GM18520 (cell line): Measurements from ENCODE around the gene CDH13.

Experiments
- ATAC-seq: cut with Tn5 transposase; IDR thresholded peaks from one replicate; pipeline ENCODE4 v1.9.1; 2021; ENCODE audit not compliant: unreplicated experiment

Gene CDH13

DNA sequence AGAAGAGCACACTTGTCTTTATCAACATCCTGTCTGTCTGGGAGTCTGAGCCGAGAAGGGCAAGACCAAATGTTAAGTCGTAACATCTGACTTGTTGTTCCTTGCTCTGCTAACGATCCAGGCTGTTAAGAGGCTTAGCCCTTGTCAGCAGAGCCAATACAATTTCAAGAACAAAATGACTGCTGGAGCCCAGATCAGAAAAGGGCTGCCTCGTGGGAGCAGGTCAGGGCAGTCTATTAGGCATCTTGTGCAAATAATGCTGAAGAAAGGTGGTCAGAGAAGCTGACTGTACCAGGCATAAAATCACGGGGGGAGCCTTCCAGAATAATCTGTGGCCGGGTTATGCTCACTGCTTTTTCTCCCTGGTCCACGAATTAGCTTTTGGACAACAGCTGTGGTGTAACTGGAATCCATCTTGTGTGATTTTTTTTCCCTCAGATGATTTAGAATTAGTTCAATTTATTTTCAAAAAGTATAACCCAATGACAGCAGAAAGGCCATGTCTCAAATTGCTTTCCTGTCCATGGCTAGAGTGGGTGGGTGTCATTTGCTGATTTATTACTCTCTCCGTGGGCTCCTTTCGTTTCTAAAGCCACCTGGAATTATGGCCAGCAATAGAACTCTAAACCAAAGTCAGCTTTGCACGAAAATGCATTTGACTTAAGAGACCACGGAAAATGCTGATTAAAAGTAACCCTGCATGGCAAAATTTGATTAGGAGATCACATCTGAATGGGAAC, 959.9 kb downstream of the CDH13 start:
- ATAC-seq: no peak

DNA sequence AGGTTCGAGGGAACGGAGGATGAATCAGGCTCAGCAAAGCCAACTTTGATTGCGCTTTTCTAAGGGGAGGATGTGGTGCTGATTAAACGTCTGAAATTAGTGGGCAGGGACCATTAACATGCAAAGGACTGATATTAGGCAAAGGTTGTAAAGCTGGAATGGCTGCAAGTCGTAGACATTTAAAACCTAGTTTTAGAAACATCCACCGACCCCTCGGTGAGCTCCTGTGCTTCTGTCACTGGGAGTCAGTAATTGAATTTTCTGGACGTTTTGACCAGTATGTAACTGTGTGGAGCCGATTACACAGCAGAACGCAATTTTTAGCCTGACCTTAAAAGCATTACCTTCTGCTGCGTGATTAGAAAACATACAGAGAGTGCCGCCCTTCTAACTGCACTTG, 960.4 kb downstream of the CDH13 start:
- no peak for ATAC-seq

DNA sequence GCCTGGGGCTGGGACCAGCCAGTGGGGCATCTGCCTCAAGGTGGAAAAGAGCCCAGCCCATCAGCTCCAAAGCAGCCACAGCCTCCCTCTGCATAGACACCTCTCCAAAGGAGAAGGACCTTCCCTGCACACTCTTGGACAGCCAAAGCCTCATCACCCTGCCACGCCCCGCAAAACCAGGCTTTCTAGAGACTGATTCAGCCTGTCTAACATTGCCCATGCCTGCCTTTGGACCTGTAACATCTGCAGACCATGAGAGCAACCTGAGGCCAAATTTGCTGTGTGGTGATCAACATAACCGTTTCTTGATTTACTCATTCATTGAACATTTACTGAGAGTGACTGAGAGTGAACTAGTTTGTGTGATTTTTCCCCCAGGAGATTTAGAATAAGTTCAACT, 961.3 kb downstream of the CDH13 start:
- ATAC-seq: no peak

DNA sequence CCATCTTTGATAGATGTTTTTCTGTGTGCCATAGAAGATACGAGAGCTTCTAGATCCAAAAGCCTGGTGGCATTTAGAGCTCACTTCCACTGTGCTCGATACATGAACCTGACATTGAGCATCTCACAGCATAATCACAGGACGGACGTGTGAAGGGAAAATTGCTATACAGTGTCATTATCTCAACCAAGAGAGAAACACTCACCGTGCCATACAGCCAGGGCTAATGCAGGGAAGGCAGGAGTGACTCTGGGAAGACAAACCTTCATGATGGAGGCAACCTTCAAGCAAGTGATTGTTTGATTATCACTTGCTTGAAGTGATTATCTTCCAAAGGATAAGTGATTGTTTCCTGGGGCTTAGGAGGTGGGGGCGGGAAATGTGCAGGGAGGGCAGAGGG, 962.8 kb downstream of the CDH13 start:
- ATAC-seq: no peak

DNA sequence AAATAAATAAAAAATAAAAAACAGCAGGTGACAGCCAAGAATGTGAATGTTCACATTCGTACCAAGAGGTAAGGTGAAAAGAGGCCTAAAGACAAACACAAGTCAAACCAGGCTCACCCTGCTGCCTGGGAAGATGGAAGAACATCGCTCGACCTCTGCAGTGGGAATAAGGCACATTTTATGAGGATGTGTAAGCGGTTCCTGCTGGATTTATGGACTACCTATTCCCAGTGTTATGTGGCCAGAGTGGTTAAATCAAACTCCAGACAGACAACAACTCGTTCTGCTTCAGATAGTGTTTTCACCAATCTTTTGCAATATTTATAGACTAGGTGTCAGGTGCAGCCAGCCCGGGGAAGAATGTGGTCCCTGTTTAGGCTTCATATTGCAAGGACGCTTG, 966.0 kb downstream of the CDH13 start:
- no peak for ATAC-seq

DNA sequence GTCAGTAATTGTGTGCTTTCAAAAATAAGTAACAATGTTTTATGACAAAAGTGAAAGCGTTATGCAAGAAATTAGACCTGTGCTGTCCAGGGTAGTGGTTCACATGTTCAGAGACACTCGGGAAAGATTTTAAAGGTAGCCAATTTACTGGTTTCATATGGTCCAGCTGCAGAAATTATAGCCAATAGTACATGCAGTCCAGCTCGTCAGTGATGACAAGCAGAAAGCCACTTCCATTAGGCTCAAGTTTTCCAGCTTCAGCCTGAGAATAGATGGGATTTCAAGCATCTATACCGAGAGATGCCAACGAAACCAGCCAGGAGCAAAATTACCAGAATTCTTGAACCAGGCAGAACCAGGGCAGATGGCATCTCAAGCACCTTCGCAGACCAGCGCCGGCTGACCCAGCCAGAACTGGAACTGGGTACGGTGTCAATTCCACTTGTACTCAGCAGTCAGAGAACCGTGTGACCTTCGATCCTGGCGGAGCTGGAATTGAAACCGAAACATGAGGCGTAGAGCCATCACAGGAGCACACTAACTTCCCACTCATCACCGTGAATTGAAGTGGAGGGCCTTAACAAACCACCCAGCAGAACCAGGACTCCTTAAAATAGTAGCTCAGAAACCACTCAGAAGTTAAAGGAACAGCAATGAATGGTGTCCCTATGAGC, 973.2 kb downstream of the CDH13 start:
- no peak for ATAC-seq

DNA sequence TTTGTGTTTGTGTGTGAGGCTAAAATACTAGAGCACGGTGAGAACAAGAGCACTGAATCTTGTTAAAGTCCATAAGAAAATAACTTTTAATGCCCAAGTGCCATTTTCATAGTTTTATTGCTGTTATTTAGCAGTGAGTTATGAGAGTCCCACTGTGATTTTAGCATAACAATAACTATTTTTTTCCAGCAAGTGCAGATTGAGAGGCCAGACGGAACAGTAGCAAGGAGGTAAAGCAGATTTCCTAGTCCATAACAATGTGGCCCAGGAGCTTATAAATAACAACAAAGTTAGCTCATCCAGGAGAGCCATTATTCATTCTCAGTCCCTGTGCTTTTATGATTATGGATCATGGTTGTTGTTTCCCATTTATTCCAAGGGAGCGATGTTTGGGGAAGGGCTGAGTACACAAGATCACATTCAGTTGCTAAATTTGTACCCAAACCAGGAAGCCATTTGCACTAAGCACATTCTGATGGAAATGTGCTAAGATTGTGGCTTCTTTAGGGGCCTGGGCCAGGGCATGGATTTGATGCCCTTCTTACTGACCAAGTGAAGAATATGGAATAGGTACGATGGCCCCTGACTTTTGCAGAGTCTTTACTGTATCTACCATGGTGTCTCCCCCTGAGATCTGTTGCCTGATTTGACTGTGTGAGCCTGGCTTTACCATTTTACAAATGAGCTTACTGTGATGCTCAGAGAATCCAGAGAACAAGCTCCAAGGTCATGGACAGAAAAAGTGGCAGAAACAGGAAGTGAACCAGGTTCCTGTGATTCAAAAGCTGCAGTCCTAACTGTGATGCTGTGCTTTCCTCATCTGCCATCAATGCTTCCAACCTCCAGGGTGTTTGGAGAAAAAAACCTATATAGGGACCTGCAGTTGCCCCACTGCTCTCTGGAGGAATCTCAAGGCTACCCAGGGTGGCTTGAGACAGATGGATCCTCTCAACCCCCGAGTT, 976.3 kb downstream of the CDH13 start:
- ATAC-seq: no peak

DNA sequence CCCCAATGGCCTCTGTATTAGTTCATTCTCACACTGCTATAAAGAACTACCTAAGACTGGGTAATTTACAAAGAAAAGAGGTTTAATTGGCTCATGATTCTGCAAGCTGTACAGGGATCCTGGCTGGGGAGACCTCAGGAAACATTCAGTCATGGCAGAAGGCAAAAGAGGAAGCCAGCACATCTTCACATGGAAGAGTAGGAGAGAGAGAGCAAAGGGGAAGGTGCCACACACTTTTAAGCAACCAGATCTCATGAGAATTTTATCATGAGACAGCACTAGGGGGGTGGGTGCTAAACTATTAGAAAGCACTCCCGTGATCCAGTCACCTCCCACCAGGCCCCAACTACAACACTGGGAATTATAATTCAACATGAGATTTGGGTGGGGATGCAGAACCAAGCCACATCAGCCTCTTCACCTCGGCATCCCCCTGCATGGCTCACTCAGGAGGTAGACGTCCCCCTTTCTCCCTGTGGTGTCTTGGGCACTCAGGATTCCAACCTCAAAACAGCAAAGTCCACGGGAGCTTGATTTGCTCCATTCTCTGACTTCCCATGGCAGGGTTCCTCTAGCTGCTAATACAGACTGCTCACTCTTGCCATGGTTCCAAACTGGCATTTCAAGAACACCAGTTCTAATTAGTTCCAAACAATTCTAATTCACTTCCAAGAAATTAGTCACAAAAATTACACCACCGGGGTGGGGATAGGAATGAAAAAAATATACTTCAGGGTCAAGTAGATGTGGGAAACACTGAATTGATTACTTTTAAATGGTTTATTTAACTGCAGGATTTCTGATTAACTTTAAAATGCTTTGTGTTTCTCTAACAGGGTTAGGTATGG, 977.2 kb downstream of the CDH13 start:
- no peak for ATAC-seq

DNA sequence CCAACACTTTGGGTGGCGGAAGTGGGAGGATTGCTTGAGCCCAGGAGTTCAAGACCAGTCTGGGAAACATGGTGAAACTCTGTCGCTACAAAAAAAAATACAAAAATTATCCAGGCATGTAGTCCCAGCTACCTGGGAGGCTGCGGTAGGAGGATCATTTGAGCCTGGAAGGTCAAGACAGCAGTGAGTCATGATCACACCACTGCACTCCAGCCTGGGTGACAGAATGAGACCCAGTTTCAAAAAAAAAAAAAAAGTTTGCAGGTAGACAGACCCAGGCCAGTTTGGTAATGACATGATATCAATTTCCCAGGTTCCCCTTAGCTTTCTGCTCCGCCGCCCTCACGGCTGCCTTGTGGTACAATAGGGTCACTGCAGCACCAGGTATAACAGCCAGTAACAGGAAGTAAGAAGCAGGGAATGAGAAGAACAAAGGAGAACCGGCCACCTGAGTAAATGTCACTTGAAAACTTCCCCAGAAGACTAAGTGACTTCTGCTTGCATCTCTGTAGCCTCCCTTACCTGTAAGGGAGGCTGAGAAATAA, 979.8 kb downstream of the CDH13 start:
- no peak for ATAC-seq

DNA sequence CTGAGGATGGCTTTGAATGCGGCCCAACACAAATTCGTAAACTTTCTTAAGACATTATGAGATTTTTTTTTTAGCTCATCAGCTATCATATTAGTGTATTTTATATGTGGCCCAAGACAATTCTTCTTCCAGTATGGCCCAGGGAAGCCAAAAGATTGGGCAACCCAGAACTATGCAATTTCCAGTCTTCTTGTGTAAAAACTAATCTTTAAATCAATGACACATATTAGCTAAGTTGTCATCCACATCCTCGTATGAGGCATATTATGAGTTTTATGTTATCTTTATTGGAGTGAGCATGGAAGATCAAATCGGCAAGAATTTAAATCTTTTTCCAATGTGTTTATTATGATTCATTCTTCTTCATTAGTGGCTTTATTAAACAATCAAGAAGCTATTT, 982.4 kb downstream of the CDH13 start:
- no peak for ATAC-seq

DNA sequence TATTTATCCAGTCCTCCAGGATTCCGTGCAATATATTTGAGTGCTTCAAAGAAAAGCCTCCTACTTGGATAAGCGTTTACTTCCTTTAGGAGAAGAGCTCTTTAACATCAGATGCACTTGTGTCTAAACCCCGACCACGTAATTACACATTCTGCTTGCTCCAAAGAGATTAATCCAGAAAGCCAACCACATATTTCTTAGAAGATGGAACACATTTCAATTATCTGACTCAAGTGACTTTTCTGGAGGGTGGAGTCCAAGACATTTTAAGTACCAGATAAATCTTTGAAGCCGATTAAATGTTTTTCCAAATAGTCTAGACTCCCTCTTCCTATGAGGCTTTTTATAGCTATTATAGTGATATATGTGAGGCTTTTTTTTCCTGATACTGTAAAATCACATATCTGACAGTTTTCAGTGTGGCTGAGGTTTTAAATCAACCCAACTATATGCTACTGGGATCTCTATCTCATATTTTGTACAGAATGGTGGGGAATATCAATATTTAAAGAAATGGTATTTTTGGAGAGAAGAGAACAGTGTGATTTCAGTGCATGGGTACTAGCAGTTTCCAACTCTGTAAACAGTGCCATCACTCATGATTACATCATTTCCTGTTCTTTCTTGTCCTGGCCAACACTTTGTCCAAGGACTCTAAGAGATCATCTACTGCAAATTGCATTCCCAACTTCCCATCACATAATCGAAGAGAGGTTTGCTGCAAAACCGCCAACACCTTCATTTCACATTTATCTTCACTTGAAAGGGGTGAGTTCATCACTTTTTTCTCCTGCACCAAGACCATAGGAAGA, 988.6 kb downstream of the CDH13 start:
- no peak for ATAC-seq

DNA sequence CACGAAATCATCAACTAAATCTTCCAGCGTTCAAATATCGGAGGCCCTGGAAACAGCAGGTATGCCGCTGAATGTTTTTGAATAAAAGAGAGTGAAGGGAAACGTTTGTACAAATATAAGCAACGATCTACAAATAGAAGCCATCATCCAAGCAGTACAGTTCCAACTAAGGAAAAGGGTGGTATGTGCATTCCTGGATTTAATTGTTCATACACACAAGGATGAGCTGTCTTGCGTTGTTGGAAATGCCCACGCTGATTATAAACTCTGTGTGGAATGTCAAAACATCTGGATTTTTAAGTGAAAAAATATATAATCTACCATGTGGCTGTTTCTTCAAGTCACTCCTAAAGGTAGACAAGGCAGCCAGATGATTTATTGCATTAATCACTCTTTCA, 989.2 kb downstream of the CDH13 start:
- ATAC-seq: no peak

DNA sequence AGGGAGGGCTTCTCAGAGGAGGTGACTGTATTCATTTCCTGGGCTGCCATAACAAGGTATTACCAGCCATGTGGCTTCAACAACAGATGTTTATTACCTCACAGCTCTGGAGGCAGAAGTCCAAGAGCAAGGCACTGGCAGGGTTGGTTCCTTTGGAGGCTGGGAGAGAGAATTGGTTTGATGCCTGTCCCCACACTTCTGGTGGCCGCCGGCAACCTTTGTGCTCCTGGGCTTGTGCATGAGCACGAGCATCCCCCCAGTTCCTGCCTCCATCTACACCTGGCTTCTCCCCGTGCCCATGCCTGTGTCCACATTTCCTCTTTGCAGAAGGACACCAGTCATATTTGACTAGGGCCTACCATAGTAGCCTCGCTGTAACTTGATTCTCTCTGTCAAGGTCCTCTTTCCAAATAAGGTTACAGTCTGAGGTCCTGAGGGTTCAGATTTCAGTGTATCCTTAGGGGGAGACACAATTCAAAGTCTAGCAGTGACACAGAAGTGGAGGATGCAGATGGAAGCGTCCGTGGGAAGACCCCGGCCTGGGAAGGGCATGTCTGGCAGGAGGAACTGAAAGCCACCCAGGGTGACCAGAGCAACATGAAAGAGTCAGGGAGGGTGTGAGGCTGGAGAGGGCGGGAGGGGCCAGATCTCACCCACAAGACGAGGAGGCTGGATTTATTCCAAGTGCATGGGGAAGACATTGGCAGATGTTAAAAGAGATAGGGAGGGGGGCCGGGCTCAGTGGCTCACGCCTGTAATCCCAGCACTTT, 992.8 kb downstream of the CDH13 start:
- ATAC-seq: no peak

DNA sequence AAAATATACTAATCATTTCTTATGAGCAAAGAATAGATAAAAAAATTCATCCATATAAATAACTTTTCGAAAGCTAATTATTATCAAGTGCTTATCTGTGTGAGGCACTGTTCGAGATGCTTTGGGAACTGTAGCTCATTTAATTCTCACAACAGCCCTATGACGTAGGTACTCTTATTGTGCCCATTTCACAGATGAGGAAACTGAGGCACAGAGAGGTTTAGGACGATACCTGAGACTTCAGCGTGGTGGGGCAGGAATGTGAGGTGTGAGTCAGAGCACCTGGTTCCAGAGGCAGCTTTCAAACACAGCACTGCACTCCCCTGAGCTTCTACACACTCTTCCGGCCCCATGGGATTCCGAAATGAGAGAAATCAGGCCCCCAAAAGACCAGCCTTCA, 995.2 kb downstream of the CDH13 start:
- ATAC-seq: no peak

DNA sequence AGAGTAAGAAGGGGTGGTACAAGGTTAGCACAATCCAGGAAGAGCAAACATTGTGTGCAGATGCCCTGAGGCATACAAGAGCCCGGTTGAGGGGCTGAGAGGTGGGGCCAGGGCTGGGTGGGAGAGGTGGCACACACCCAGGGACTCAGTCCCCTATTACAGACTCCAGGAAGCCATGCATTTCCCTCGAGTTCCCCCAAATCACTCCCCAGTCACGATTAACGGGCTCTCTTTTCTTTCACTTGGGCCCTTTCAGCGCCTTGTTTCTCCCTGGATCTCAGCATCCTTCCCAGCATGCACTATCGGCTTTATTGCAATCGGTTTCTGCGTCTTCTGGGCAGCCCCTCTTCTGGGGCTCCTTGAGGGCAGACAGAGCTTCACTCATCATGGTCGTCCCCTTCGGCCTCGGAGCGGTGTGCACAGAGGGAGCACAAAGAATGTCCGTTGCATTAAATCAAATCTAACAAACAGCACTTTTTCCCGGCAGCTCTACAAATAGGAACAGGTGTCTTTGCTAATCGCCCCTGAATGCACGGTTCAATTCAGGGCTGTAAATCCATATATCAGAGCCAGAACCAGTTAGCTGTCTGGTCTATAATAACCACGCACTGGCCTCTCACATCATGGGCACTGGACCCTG, 996.4 kb downstream of the CDH13 start:
- ATAC-seq: no peak

DNA sequence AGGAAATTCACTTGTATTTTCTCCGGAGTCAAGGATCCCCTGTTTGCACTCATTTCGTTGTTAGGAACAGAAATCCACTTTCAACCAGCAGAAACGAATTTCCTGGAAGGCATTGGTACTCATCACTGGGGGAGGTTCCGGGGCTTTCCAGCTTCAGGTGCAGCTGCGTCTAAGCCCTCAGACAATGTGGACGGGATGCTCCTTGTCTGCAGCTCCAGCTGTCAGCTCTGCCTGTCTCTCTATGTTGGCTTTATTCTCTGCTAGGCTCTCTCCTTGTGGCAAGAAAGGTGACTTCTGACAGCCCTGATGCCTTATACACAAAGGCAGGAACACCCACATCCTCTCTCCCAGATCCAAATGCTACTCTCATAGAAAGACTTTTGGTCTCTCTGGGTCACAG, 997.1 kb downstream of the CDH13 start:
- no peak for ATAC-seq

DNA sequence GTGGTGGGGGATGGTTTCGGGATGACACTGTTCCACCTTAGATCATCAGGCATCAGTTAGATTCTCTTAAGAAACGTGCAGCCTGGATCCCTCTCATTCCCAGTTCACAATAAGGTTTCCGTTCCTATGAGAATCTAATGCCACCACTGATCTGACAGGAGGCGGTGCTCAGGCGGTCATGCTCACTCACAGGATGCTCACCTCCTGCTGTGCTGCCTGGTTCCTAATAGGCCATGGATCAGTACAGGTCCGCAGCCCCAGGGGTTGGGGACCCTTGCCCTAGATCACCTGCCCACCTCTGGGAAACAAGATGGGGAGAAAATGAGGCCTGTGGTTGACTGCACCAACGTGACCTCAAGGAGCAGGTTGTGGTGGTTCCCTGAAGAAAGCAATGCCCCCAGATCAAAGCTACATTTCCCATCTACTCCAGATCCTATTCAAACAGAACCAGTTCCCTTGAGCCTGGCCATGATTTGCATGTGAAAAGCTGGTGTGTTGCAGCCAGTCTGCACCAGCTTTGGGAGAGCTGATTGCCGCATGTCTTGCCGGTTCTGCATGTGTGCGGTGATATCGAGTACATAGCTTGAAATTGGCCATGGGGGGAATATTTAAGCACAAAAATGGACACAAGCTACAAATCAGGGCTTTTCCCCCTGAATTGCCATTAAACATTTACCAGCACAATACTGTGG, 997.8 kb downstream of the CDH13 start:
- no peak for ATAC-seq

DNA sequence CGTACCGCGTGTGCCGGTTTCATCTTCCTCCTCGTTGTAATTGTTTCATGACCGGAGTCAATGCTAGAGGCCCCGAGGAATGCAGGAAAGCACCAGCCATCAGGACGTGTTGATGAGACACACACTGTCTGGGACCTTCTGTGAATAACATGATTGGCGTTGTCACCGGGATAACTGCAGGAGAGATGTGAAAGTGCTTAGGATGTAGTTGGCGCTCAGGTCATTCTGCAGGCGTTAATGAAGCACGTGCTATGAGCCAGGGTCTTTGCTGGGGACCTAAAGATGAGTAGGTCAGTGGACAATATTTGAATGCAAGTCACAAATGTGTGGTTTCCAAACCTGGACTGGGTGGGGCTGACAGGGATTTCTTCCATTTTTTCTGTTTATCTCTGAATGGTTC, 999.4 kb downstream of the CDH13 start:
- no peak for ATAC-seq
